GM12873 (cell line): ENCODE data around the gene RPS14.

Source experiments
- TF ChIP-seq, protein P1 (sequence below): IDR thresholded peaks from 2 replicates; pipeline ENCODE4 v1.5.1; 2012; ENCODE audit warnings: low read depth, mild to moderate bottlenecking, moderate library complexity, low read length, control low read depth; ENCODE audit not compliant: insufficient read depth; ENCODE audit errors: missing control alignments

Gene RPS14

GRCh38 chr5:150408231-150408943 is 41.2 kb downstream of the RPS14 start:
- TF ChIP-seq, protein P1, sequence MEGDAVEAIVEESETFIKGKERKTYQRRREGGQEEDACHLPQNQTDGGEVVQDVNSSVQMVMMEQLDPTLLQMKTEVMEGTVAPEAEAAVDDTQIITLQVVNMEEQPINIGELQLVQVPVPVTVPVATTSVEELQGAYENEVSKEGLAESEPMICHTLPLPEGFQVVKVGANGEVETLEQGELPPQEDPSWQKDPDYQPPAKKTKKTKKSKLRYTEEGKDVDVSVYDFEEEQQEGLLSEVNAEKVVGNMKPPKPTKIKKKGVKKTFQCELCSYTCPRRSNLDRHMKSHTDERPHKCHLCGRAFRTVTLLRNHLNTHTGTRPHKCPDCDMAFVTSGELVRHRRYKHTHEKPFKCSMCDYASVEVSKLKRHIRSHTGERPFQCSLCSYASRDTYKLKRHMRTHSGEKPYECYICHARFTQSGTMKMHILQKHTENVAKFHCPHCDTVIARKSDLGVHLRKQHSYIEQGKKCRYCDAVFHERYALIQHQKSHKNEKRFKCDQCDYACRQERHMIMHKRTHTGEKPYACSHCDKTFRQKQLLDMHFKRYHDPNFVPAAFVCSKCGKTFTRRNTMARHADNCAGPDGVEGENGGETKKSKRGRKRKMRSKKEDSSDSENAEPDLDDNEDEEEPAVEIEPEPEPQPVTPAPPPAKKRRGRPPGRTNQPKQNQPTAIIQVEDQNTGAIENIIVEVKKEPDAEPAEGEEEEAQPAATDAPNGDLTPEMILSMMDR, result no peak

DNA sequence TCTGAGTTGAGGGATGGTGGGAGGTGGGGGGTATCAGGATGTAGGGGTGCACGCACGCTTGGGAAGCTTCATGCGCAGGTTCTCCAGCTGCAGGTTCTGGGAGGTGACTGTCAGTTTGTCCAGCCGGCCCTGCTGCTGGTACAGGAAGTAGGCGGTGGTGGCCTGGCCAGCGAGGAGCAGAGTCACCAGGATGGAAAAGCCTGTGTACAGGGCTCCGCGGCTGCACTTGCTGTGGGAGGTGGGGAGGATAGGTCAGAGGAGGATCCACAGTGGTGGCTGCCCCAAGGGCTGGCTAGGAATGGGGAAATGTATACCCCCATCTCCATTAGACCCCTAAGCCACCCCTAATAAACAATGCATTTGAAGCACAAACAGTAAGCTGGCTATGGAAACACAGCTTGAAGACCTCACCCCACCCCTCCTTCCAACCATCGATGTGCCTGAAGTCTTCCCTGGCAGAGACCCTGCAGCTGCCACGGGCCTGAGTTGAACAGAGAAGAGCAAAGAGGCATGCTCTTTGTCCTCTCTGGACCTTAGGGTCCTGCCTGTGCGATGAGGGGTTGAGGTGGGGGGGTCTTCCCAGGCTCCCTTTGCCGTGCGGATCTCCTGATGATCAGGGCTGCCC is 42.3 kb downstream of the RPS14 start:
- TF ChIP-seq, protein P1, result no peak

GRCh38 chr5:150406723-150407095 is 42.8 kb downstream of the RPS14 start:
- TF ChIP-seq, protein P1, result no peak

GRCh38 chr5:150406103-150406722 is 43.3 kb downstream of the RPS14 start:
- TF ChIP-seq, protein P1, result no peak

- TF ChIP-seq, protein P1, result no peak
Observed at GRCh38 chr5:150404941-150405816, 44.4 kb downstream of the RPS14 start.

- TF ChIP-seq, protein P1, result no peak
Observed at GRCh38 chr5:150404535-150404934, 45.0 kb downstream of the RPS14 start.
